H9 (cell line): Measurements from ENCODE around the gene PAK5. TPM values are rescaled to one million over a fixed set of nuclear protein-coding genes. Genes with fewer than 3 reads are reported as not detected.

Source experiments
- DNase-seq: peaks from one replicate; pipeline ENCODE4 v3.0.0-alpha.2; 2017
- H2AFZ ChIP-seq: one replicate; pipeline ENCODE4 v1.6.1; 2013; ENCODE audit warnings: mild to moderate bottlenecking, low read length, control low read depth, moderate library complexity
- H2AK5ac ChIP-seq: 2 replicates; pipeline ENCODE4 v1.6.1; 2013; ENCODE audit warnings: low read length, control low read depth, mixed read lengths; ENCODE audit not compliant: insufficient read length
- H2BK120ac ChIP-seq: one replicate; pipeline ENCODE4 v1.6.1; 2013; ENCODE audit warnings: low read depth, mild to moderate bottlenecking, low read length, control low read depth, inconsistent platforms; ENCODE audit not compliant: poor library complexity, severe bottlenecking
- H2BK12ac ChIP-seq: 2 replicates; pipeline ENCODE4 v1.6.1; 2013; ENCODE audit warnings: low read length, control low read depth, mixed read lengths, low read depth; ENCODE audit not compliant: insufficient read length
- H2BK15ac ChIP-seq: 2 replicates; pipeline ENCODE4 v1.6.1; 2013; ENCODE audit warnings: low read depth, low read length, control low read depth
- H2BK20ac ChIP-seq: one replicate; pipeline ENCODE4 v1.6.1; 2013; ENCODE audit warnings: low read depth, mild to moderate bottlenecking, low read length, control low read depth, inconsistent platforms; ENCODE audit not compliant: poor library complexity, severe bottlenecking
- H2BK5ac ChIP-seq: 2 replicates; pipeline ENCODE4 v1.6.1; 2013; ENCODE audit warnings: low read length, control low read depth, mixed read lengths; ENCODE audit not compliant: insufficient read length
- H3K14ac ChIP-seq: 2 replicates; pipeline ENCODE4 v1.6.1; 2013; ENCODE audit warnings: low read length, control low read depth; ENCODE audit not compliant: insufficient read depth
- H3K18ac ChIP-seq: 2 replicates; pipeline ENCODE4 v1.6.1; 2013; ENCODE audit warnings: low read depth, mild to moderate bottlenecking, mixed read lengths, low read length, control low read depth; ENCODE audit not compliant: insufficient read length
- H3K23ac ChIP-seq: 2 replicates; pipeline ENCODE4 v1.6.1; 2013; ENCODE audit warnings: low read length, control low read depth, mixed read lengths, low read depth; ENCODE audit not compliant: insufficient read length
- H3K23me2 ChIP-seq: 2 replicates; pipeline ENCODE4 v1.6.1; 2013; ENCODE audit warnings: low read depth, mild to moderate bottlenecking, mixed read lengths, low read length, control low read depth; ENCODE audit not compliant: insufficient read length, poor library complexity, severe bottlenecking
- H3K27ac ChIP-seq: 2 replicates; pipeline ENCODE4 v1.5.1; 2013; ENCODE audit warnings: low read length, control low read depth, mixed read lengths, low read depth; ENCODE audit not compliant: insufficient read length
- H3K27me3 ChIP-seq: 2 replicates; pipeline ENCODE4 v1.6.1; 2013; ENCODE audit warnings: low read length, control low read depth, inconsistent platforms; ENCODE audit not compliant: insufficient read depth
- H3K4ac ChIP-seq: 2 replicates; pipeline ENCODE4 v1.6.1; 2013; ENCODE audit warnings: low read depth, mild to moderate bottlenecking, control low read depth, inconsistent platforms, low read length, moderate library complexity
- H3K4me1 ChIP-seq: 2 replicates; pipeline ENCODE4 v1.6.1; 2013; ENCODE audit warnings: low read length, control low read depth, inconsistent platforms; ENCODE audit not compliant: insufficient read depth
- H3K4me2 ChIP-seq: 2 replicates; pipeline ENCODE4 v1.6.1; 2013; ENCODE audit warnings: low read length, control low read depth, mixed read lengths; ENCODE audit not compliant: insufficient read length, insufficient read depth
- H3K56ac ChIP-seq: 2 replicates; pipeline ENCODE4 v1.6.1; 2013; ENCODE audit warnings: low read depth, mild to moderate bottlenecking, mixed read lengths, low read length, control low read depth; ENCODE audit not compliant: insufficient read length
- H3K79me1 ChIP-seq: 2 replicates; pipeline ENCODE4 v1.6.1; 2013; ENCODE audit warnings: low read depth, mild to moderate bottlenecking, moderate library complexity, low read length, control low read depth, inconsistent platforms; ENCODE audit not compliant: insufficient read depth, poor library complexity, severe bottlenecking
- H3K79me2 ChIP-seq: 2 replicates; pipeline ENCODE4 v1.6.1; 2013; ENCODE audit warnings: low read length, control low read depth, inconsistent platforms; ENCODE audit not compliant: insufficient read depth
- H3K9ac ChIP-seq: 2 replicates; pipeline ENCODE4 v1.6.1; 2013; ENCODE audit warnings: low read length, control low read depth, mixed read lengths; ENCODE audit not compliant: insufficient read length; ENCODE audit errors: extremely low read depth
- H3K9me3 ChIP-seq: one replicate; pipeline ENCODE4 v1.6.1; 2013; ENCODE audit warnings: low read depth, low read length, inconsistent platforms; ENCODE audit not compliant: control insufficient read depth
- H3T11ph ChIP-seq: one replicate; pipeline ENCODE4 v1.6.1; 2013; ENCODE audit warnings: mild to moderate bottlenecking, low read length, control low read depth, inconsistent platforms
- H4K20me1 ChIP-seq: one replicate; pipeline ENCODE4 v1.6.1; 2013; ENCODE audit not compliant: control insufficient read depth, insufficient read length, insufficient read depth
- H4K5ac ChIP-seq: 2 replicates; pipeline ENCODE4 v1.6.1; 2013; ENCODE audit warnings: low read depth, mild to moderate bottlenecking, mixed read lengths, low read length, control low read depth; ENCODE audit not compliant: insufficient read length
- H4K8ac ChIP-seq: replicated peaks from 2 replicates; pipeline ENCODE4 v1.6.1; 2013; ENCODE audit warnings: low read length, control low read depth, mixed read lengths, low read depth; ENCODE audit not compliant: insufficient read length
- H4K91ac ChIP-seq: 2 replicates; pipeline ENCODE4 v1.6.1; 2013; ENCODE audit warnings: low read depth, mild to moderate bottlenecking, moderate library complexity, mixed read lengths, low read length, control low read depth; ENCODE audit not compliant: insufficient read length
- H3K27ac Mint-ChIP-seq, 3 experiments: 2 replicates in 2 of 3; 3 replicates in 1 of 3; pipeline ENCODE4 v1.8.0; 2020 to 2021; ENCODE audit warnings: mixed read lengths in 3 of 3, mild to moderate bottlenecking in 1 of 3, moderate library complexity in 1 of 3
- H3K27me3 Mint-ChIP-seq: 2 replicates; pipeline ENCODE4 v1.8.0; 2021; ENCODE audit warnings: low read depth, mild to moderate bottlenecking, moderate library complexity, mixed read lengths
- H3K36me3 Mint-ChIP-seq, 3 experiments: 2 replicates in 2 of 3; 3 replicates in 1 of 3; pipeline ENCODE4 v1.8.0; 2020 to 2021; ENCODE audit warnings: low read depth in 3 of 3, mixed read lengths in 3 of 3; ENCODE audit not compliant: insufficient read depth in 1 of 3
- H3K4me1 Mint-ChIP-seq, 2 experiments: 2 replicates each; pipeline ENCODE4 v1.8.0; 2020; ENCODE audit warnings: mixed read lengths in 2 of 2
- H3K4me3 Mint-ChIP-seq, 2 experiments: 2 replicates in 1 of 2; 3 replicates in 1 of 2; pipeline ENCODE4 v1.8.0; 2020 to 2021; ENCODE audit warnings: mild to moderate bottlenecking in 2 of 2, mixed read lengths in 2 of 2, moderate library complexity in 1 of 2
- H3K9me3 Mint-ChIP-seq, 2 experiments: 2 replicates in 1 of 2; 3 replicates in 1 of 2; pipeline ENCODE4 v1.8.0; 2020; ENCODE audit warnings: mild to moderate bottlenecking in 2 of 2, mixed read lengths in 2 of 2, moderate library complexity in 1 of 2
- whole genome bisulfite sequencing: extraction: QIAGEN DNeasy Blood & Tissue Kit; methylation state at CpG from one replicate; pipeline ENCODE4 v1.1.7; 2013; ENCODE audit warnings: missing lambda C conversion rate, low lambda C conversion rate, mixed read lengths; ENCODE audit not compliant: insufficient read length; ENCODE audit errors: extremely low coverage; 5-methylcytosine and 5-hydroxymethylcytosine counted together
- total RNA-seq: library from RNA; stranded (reverse); gene quantifications from 2 replicates; pipeline ENCODE4 v1.2.1, GENCODE V29; 2021
- TF ChIP-seq, protein P1 (sequence below): fragments of 200-600 bp; sonication (generic); conservative IDR thresholded peaks from 3 replicates; pipeline ENCODE4 v1.8.0; 2021; ENCODE audit warnings: antibody characterized with exemption, mild to moderate bottlenecking

The PAK5 gene
- total RNA-seq, 1 experiment from 2014 or later, result 0.20 TPM

DNA sequence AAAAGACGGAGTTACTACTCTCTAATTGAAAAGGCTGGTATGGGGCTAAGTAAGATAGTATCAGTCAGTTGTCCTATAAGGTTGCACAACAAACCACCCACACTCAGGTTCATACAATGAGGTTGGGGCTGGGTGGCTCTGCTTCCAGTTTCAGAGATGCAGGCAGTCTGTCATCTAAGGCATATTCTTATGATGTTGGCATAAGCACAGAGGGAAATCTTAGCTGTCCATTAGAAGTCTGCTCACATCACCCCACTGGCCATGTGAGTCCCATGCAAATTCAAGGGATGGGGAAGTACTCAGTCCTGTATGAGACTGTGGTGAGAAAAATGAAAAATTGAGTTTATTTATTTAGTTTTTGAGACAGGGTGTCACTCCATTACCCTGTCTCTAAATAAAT, 205.9 kb downstream of the PAK5 start:
- Histone ChIP-seq H4K20me1 (no peaks in the 10 kb centered on the region), H2AFZ (no peak overlapping the region), H2BK20ac (no peak overlapping the region), H3K79me2 (no peaks in the 10 kb centered on the region; the same call in 1 of the 2 replicates), H3K56ac (no peak overlapping the region), H3K18ac (no peak overlapping the region), H3K79me1 (no peaks in the 10 kb centered on the region), H2BK120ac (no peak overlapping the region), H3K23ac (no peak overlapping the region), H3K9ac (no peak overlapping the region), H3K4me2 (no peak overlapping the region), H3K27me3 (no peaks in the 10 kb centered on the region), H3K14ac (no peak overlapping the region), H3K4ac (no peak overlapping the region), H3K4me1 (no peaks in the 10 kb centered on the region), H3K9me3 (no peaks in the 10 kb centered on the region), H2BK5ac (no peak overlapping the region), H3T11ph (no peak overlapping the region), H4K8ac (no peak overlapping the region), H3K23me2 (no peaks in the 10 kb centered on the region), H4K91ac (no peak overlapping the region), H2BK12ac (no peak overlapping the region), H3K27ac (no peak overlapping the region), H2BK15ac (no peak overlapping the region), H4K5ac (no peak overlapping the region), H2AK5ac (no peak overlapping the region)
- no peak overlapping the region for H3K4me3 Mint-ChIP-seq
- H3K4me1 Mint-ChIP-seq, result no peaks in the 10 kb centered on the region
- no peaks in the 10 kb centered on the region for H3K36me3 Mint-ChIP-seq
- DNase-seq, result no peak
- no peaks in the 10 kb centered on the region for H3K27me3 Mint-ChIP-seq
- WGBS, result no CpG with 5 or more reads among the region's 1 CpG
- H3K27ac Mint-ChIP-seq, result no peak overlapping the region
- no peaks in the 10 kb centered on the region for H3K9me3 Mint-ChIP-seq
- TF ChIP-seq, protein P1, sequence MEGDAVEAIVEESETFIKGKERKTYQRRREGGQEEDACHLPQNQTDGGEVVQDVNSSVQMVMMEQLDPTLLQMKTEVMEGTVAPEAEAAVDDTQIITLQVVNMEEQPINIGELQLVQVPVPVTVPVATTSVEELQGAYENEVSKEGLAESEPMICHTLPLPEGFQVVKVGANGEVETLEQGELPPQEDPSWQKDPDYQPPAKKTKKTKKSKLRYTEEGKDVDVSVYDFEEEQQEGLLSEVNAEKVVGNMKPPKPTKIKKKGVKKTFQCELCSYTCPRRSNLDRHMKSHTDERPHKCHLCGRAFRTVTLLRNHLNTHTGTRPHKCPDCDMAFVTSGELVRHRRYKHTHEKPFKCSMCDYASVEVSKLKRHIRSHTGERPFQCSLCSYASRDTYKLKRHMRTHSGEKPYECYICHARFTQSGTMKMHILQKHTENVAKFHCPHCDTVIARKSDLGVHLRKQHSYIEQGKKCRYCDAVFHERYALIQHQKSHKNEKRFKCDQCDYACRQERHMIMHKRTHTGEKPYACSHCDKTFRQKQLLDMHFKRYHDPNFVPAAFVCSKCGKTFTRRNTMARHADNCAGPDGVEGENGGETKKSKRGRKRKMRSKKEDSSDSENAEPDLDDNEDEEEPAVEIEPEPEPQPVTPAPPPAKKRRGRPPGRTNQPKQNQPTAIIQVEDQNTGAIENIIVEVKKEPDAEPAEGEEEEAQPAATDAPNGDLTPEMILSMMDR, result no peak
